ENCODE measurements around the gene VCAM1. TPM values are rescaled to one million over a fixed set of nuclear protein-coding genes. Genes with fewer than 3 reads are reported as not detected.

Gene VCAM1
- total and polyA plus RNA-seq, 9 of the 15 experiments (the other 6 are each of a cell fraction or from before 2014, with no cell fraction given), result 0.04 to 0.13 TPM; not detected in 7

DNA sequence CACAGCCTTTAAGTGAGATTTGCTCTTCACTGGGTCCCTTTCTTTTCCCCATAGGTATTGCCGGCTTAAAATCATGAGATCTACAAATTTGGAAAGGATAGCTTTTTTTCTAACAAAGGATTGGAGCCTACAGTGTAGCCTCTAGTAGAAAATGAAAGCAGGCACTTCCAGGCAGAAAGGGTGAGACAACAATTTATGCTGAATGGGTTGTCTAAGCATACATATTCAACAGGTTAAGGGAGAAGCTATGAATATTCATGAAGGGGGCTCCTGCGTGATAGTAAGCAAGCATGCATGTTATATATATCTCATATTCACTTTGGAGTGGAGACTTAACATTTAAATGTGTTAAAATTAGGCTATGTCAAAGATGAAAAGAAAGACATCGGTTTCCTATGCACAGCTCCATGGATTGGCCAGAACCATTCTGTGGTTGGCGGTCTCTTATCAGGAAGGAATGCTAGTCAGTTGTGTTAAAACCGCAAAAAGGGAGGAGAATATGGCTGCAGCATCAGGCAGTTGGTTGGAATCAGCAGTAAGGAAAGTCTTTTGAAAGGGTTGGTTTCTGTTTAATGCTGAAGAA, 66.0 kb downstream of the VCAM1 start (continued):
- TF ChIP-seq ETS2 (tag; IDR thresholded peaks at IDR 0.05; ENCODE audit: borderline replicate concordance, poor library complexity, severe bottlenecking) (no peak), POLR2A (conservative IDR thresholded peaks at IDR 0.05) (0 out of 2 replicates have a peak, but pooled peaks have one; percentile 48), U2AF2 (optimal IDR thresholded peaks at IDR 0.05; ENCODE audit: low read depth, low read length) (no peak), SRF (CRISPR knock-in tag; IDR thresholded peaks at IDR 0.05) (no peak), ZSCAN32 (CRISPR knock-in tag; IDR thresholded peaks at IDR 0.05) (no peak), NR3C1 (CRISPR knock-in tag; IDR thresholded peaks at IDR 0.05) (no peak), GATAD2A (IDR thresholded peaks at IDR 0.05) (no peak), ZNF79 (CRISPR knock-in tag; IDR thresholded peaks at IDR 0.05; ENCODE audit: low read depth) (no peak), SAP30 (IDR thresholded peaks at IDR 0.05; ENCODE audit: borderline replicate concordance, insufficient read depth, low read depth, low read length, poor library complexity, severe bottlenecking) (no peak), RBFOX2 (IDR thresholded peaks at IDR 0.05; ENCODE audit: low read depth, low read length) (no peak), TEAD2 (tag; IDR thresholded peaks at IDR 0.05) (peak; percentile 95), NRF1 (conservative IDR thresholded peaks at IDR 0.05 in 1 of 2, IDR thresholded peaks at IDR 0.05 in 1 of 2) (0 out of 4 replicates have a peak, but pooled peaks of 1 of the 2 experiments have one; percentile 24)
- TF ChIP-seq, protein P1, sequence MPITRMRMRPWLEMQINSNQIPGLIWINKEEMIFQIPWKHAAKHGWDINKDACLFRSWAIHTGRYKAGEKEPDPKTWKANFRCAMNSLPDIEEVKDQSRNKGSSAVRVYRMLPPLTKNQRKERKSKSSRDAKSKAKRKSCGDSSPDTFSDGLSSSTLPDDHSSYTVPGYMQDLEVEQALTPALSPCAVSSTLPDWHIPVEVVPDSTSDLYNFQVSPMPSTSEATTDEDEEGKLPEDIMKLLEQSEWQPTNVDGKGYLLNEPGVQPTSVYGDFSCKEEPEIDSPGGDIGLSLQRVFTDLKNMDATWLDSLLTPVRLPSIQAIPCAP (CRISPR knock-in tag; IDR thresholded peaks at IDR 0.05; ENCODE audit: borderline replicate concordance), result no peak
- TF ChIP-seq, protein P2, sequence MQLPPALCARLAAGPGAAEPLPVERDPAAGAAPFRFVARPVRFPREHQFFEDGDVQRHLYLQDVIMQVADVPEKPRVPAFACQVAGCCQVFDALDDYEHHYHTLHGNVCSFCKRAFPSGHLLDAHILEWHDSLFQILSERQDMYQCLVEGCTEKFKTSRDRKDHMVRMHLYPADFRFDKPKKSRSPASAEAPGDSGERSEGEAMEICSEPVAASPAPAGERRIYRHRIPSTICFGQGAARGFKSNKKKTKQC (CRISPR knock-in tag; IDR thresholded peaks at IDR 0.05), result no peak
- TF ChIP-seq, protein P3, sequence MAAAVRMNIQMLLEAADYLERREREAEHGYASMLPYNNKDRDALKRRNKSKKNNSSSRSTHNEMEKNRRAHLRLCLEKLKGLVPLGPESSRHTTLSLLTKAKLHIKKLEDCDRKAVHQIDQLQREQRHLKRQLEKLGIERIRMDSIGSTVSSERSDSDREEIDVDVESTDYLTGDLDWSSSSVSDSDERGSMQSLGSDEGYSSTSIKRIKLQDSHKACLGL (CRISPR knock-in tag; IDR thresholded peaks at IDR 0.05; ENCODE audit: borderline replicate concordance, poor library complexity, severe bottlenecking), result no peak
- TF ChIP-seq, protein P4, sequence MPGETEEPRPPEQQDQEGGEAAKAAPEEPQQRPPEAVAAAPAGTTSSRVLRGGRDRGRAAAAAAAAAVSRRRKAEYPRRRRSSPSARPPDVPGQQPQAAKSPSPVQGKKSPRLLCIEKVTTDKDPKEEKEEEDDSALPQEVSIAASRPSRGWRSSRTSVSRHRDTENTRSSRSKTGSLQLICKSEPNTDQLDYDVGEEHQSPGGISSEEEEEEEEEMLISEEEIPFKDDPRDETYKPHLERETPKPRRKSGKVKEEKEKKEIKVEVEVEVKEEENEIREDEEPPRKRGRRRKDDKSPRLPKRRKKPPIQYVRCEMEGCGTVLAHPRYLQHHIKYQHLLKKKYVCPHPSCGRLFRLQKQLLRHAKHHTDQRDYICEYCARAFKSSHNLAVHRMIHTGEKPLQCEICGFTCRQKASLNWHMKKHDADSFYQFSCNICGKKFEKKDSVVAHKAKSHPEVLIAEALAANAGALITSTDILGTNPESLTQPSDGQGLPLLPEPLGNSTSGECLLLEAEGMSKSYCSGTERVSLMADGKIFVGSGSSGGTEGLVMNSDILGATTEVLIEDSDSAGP (CRISPR knock-in tag; IDR thresholded peaks at IDR 0.05), result no peak
- TF ChIP-seq, protein P5, sequence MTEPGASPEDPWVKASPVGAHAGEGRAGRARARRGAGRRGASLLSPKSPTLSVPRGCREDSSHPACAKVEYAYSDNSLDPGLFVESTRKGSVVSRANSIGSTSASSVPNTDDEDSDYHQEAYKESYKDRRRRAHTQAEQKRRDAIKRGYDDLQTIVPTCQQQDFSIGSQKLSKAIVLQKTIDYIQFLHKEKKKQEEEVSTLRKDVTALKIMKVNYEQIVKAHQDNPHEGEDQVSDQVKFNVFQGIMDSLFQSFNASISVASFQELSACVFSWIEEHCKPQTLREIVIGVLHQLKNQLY (CRISPR knock-in tag; conservative IDR thresholded peaks at IDR 0.05), result no peak
- TF ChIP-seq, protein P6, sequence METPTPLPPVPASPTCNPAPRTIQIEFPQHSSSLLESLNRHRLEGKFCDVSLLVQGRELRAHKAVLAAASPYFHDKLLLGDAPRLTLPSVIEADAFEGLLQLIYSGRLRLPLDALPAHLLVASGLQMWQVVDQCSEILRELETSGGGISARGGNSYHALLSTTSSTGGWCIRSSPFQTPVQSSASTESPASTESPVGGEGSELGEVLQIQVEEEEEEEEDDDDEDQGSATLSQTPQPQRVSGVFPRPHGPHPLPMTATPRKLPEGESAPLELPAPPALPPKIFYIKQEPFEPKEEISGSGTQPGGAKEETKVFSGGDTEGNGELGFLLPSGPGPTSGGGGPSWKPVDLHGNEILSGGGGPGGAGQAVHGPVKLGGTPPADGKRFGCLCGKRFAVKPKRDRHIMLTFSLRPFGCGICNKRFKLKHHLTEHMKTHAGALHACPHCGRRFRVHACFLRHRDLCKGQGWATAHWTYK (CRISPR knock-in tag; IDR thresholded peaks at IDR 0.05), result no peak
- TF ChIP-seq, protein P7, sequence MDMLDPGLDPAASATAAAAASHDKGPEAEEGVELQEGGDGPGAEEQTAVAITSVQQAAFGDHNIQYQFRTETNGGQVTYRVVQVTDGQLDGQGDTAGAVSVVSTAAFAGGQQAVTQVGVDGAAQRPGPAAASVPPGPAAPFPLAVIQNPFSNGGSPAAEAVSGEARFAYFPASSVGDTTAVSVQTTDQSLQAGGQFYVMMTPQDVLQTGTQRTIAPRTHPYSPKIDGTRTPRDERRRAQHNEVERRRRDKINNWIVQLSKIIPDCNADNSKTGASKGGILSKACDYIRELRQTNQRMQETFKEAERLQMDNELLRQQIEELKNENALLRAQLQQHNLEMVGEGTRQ (CRISPR knock-in tag; IDR thresholded peaks at IDR 0.05), result no peak

All from K562 (cell line).